Left lobe of liver (tissue), 2 donors: Measurements from ENCODE around the gene BATF. TPM values are rescaled to one million over a fixed set of nuclear protein-coding genes. Genes with fewer than 3 reads are reported as not detected.

ENCODE experiments used
- ATAC-seq: fragments of 200-7000 bp; cut with Tn5 transposase; one replicate; pipeline ENCODE4 v1.9.1; 2020; ENCODE audit warnings: mild to moderate bottlenecking, moderate library complexity
- DNase-seq: peaks from one replicate; pipeline ENCODE4 v3.0.0-alpha.2; 2020; ENCODE audit warnings: low spot score
- total RNA-seq: library from RNA; stranded (reverse); gene quantifications from one replicate; pipeline ENCODE4 v1.2.1, GENCODE V29; 2021
- donor health status: DM: no; HTN: no; CAD: no; lungs with moderate emphysema.
- donor health status: DM: no; HTN: yes; CAD: no.

BATF gene
- total RNA-seq, 1 donor from 2014 or later: 1.4 TPM

DNA sequence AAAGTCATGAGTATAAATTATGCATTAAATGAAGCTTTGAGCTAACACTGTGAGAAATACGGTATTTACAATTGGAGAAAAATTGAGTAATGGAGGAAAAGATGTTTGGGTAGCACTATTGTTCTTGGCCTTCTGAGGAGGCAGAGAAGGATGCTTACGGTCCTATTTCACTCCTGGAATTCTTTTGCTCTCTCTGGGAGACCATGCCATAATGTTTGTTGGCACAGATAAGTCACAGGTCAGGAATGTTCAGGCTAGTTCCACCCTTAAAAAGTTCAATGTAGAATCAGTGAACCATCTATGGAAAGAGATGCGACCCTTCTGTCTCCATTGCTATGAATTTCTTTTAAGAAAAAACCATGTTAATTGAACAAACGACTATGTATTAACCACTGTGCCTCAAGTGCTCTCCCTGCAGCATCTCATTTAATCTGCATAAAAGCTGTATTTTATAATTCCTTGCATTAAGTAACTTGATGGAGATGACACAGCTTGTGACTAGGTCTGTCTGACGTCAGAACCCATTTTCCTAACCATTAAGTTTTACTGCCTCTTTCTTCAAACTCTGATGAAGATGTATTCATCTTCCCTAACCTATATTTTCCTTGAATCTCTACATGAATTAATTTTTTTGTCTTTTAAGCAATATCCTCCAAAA, 9.5 kb downstream of the BATF start:
- ATAC-seq (no peak), DNase-seq (no peak)

DNA sequence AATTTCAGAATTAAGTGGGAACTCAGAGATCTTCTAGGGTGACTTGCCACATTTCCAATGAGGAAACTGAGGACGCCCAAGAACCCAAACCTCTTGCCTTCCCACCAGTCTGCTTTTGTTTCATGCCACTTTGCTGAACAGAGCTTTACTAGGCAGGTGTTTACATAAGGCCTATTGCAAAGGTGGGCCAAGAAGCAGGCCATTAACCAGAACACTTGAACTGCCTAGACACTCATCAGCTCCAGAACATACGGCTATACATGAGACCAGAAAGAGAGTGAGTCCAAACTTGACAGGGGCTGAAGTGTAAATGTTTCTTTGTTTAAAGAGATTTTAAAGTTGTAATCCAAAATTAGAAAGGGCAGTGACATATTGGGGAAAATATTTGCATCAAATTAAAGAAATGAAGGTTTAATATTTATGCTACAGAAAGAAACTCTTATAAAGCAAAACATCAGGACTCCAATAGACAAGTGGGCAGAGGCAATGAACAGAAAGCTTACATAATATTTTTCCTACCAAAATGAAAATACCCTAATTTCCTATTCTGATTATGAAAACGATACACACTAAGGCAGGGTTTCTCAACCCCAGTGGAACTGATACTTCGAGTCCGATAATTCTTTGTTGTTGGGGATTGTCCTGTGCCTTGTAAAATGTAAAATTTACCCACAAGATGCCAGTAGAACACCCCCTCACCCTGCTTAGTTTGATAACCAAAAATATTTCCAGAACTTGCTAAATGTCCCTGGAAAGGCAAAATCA, 11.7 kb downstream of the BATF start:
- DNase-seq: no peak
- no peak for ATAC-seq

DNA sequence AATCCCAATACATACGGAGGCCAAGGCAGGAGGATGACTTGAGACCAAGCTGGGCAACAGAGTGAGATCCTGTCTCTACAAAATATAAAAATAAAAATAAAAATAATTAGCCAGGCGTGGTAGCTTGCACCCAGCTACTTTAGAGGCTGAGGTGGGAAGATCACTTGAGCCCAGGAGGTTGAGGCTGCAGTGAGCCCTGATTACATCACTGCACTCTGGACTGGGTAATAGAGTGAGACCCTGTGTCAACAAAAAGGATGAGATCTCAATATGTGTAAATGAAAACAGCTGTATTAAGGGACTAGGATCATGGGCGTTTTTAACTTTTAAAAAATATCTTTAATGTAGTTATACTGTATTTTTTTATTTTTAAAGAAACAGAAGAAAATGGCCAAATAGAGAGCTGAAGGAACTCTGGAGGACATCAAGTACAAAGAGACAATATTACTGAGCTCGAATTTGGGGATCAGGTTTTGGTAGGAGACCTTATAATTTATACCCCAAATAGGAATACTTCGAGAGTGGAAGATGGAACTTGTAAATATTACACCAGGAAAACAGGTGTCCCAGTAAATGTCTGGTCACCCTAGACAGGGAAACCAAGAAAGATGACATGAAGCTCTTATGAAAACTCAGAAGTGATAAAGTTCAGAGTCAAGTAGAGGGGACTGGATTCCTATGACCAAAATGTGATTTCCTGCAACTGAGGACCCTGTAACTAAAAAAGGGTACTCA, 13.1 kb downstream of the BATF start:
- ATAC-seq (no peak), DNase-seq (no peak)

DNA sequence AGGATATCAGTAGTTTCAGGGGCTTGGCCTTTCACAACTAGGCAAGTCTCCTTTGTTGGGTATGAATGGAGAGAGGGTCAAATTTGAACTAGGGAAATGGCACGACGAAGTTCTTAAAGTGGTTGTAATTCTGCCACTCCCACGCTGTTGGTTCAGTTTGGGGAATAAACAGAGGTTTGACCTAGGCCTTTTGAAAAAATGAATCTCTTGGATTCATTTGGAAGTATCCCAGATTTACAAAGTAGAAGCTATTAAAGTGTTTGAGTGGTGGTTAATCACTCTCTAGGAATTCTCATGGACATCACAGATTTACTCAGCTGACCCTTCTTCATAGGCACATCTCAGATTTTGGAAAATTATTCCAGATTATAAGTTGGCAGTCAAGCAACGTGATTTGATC, 14.8 kb downstream of the BATF start:
- DNase-seq (no peak), ATAC-seq (no peak)

DNA sequence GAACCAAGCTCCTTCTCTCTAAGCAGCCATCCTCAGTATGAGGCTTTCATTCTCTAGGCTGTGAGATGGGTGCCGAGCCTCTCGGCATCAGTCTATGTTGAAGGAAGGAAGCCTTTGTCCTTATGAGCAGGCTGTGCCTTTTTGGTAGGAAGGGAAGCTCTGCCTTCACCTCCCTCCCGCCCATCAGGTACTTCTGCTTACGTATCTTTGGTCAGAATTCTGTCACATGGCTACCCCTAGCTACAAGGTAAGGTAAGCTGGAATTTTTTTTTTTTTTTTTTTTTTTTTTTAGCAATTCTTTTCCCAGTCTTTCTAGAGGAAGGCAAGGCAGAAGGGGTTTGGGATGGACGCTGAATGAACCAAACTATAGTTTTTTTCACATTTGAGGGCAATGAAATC, 16.9 kb downstream of the BATF start:
- ATAC-seq (no peak), DNase-seq (no peak)

DNA sequence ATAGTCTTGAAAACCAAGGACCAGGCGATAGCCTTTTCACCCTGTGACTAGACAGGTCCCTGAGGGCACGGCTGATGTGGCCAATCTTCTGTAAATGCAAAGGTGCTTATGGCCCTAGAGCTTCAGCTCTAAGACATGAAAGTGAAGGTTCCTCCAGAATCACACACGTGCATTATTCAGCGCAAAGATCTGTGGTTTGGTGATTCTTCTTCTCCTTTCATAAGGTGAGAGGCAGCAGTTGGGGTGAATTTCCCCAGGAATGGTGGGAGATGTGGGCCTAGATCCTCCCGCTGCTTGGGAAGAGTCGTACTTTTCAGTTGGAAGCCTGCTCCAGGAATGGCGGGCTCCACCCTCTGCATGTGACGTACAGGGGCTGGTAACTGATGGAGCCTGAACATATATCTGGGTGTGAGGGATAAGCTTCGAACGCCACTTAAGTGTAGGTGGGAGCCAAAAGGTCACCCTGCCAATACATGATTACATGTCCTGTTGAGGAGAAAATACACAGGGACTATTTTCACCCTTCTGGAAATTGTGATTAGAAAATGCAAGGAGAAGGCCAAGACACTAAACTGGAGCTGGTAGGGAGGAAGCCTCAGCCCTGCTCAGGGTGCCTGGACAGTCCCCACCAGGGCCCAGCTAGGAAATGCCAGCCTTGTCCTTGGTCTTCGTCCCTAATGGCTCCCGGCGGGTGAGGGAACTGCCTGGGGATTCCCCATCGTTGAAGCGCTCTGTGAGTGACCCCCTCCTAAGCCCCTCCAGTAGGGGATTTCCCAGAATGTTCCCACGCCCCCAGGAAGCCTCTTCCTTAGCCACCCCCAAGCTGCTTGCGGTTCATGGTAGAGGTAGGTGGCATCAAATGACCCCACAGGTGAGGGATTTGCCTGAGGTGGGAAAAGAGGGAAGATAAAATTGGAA, 17.6 kb downstream of the BATF start:
- DNase-seq: no peak
- ATAC-seq: no peak

DNA sequence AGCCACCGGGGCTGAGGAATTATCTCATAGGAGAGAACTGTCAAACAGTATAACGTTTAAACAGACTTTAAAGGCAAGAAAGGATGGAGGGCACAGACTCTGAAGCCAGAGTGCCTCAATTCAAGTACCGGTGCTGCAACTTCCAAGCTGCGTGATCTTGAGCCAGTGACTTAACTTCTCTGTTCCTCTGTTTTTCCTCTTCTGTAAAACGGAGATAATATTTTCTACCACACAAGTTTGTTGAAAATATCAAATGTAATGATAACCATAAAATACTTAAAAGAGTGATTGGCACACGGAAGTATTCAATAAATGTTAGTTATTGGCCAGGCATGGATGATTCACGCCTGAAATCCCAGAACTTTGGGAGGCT, 18.2 kb downstream of the BATF start:
- DNase-seq (no peak), ATAC-seq (no peak)

DNA sequence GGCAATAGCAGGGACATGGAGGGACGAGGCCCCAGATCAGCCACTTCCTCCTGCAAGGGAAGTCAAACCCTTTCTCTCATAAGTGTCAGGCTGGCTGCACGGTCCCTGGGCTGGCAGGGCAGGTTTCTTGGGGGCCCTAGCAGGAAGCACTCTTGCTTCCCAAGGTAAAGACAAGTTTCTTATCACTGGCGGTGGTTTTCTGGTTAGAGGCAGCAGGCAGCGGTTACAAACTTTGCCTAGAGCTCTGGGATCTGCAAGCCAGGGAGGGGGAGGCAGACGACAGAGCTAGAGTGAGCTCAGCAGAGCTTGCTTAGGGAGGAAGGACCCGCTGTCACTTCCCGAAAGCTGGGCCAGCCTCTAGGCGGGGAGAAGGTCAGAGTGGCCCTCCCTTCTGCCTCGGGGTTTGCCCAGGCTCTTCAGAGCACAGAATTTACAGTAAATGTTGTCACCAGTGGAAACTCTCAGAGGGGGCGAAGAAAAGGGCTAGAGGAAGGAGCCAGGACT, 20.4 kb downstream of the BATF start:
- no peak for DNase-seq

DNA sequence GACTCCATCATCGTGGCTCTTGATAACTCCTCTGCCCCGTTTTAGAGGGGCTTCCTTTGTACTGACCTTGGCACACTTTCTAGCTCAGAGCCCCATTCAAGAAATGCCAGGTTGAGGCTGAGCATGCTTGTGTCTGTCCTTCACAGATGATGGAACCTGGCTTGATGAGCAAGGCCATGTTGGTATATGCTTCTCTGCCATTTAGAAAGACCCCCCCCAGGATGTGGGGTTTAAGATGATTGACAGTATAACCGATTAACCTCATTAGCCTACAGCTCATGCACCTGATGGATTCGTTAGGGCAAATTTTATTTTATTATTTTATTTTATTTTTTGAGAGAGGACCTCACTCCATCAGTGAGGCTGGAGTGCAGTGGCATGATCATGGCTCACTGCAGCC, 21.0 kb downstream of the BATF start:
- no peak for DNase-seq
- no peak for ATAC-seq

More for the DNA sequence above, 20.4 kb downstream of the BATF start:
- peak; percentile 72 for ATAC-seq

DNA sequence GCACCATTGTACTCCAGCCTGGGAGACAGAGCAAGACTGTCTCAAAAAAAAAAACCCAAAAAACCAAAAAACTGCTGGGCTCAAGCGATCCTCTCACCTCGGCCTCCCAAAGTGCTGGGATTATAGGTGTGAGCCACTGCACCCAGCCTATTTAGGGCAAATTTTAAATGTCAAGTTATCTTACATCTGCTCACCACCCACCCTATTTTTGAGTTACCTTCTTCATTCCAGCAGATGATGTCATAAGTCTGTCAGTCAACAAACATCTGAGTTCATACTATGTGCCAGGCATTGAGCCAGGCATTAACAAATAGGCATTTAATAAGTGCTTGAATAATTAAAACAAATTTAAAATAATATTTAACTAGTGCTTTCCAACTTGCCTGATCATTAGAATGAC, 21.5 kb downstream of the BATF start:
- ATAC-seq (no peak), DNase-seq (no peak)

DNA sequence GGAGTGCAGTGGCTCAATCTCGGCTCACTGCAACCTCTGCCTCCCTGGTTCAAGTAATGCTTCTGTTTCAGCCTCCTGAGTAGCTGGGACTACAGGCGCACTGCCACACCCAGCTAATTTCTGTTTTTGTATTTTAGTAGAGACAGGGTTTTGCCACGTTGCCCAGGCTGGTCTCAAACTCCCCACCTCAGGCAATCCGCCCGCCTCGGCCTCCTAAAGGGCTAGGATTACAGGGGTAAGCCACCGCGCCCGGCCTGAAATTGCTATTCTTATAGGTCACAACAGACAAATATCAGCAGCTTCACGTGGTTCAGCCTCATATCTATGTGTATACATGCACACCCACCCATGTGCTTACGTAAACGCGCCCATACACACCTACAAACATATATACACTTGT, 23.6 kb downstream of the BATF start:
- DNase-seq (no peak), ATAC-seq (no peak)

DNA sequence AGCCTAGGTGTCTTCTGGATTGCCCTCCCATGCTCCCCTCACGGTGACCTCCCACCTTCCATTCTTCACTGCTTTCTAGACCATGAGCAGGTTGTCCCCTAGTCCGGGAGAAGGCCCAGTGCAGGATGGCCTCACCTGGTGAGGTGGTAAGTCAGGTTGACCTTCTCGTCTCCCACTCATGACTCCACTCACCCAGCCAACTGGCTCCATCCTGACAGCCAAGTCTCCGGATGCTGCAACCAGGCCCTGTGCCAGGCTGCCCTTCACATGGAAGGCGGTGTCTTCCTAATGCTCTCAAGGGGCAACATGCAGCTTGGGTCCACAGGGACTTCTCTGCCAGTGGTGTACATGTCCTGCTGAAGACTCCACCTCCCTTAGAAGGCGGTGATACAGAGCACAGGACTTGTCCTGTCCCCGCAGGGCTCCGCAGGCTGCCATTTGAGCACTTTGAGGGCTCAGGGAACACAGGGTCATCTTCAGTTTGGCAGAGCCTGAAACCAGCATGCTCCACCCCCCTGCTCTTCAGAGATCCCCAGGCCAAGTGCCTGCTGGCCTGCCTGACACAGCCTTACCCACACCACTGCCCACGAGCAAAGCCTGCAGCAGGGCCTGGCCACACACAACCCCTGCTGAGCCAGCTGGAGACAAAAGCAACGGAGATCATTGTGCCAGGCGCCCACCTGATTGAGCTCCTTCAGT, 25.4 kb downstream of the BATF start:
- DNase-seq: no peak
- ATAC-seq: peak; percentile 81

DNA sequence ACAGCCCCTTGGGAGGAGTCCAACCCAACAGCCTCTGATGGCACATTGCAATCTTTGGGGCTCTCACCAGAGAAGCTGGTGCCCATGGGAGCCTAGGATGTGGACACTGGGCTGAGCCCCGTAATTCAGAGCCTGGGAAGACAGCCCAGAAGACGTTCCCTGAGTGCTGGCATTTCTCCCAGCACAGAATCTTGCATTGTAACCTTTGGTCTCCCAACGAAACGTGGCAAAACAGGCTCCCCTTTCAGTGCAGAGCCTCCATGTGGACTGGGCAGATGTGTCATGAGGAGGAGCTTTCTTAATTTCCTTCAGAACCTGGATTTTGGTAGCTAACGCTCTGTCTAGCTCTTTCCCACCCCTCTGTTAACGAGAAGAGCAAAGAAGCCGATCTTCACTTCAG, 26.3 kb downstream of the BATF start:
- no peak for DNase-seq

DNA sequence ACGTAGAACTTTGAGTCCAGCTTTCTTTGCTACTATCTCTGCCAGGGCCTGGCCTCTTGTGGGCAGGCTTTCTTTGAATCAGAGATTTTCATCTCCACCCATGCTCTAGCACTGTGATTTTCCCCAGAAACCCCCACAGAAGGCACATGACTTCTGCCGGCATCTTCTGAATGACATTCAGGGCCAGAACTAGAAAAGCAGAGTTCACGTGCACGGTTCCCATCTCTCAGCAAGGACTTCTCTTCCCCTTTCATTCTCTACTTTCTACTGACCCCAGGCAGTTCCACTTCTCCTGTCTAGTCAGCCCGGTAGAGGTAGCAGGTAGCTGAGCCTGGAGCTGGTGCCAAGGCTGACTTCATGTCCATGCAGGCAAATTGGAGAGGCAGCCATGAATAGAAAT, 26.9 kb downstream of the BATF start:
- DNase-seq (no peak), ATAC-seq (no peak)

More for the DNA sequence above, 26.3 kb downstream of the BATF start:
- peak; percentile 62 for ATAC-seq

DNA sequence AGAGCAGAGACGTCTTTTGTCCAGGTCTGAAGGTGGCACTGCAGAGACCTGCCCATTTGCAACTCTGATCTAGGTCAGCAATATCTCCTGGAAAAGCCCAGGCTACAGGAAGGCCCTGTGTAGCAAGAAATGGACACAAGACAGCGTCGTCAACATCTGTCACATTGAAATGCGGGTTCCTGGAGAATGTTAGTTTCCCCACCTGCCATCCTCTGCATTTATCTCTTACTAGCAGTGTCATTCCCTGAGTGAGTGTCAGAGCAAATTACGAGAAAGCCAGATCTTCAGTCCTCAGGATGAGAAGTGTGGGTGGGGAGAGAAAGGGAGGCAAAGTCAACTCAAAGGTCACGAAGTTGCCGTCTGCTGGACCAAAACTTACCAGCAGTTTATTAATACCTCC, 28.8 kb downstream of the BATF start:
- ATAC-seq: no peak
- DNase-seq: no peak

DNA sequence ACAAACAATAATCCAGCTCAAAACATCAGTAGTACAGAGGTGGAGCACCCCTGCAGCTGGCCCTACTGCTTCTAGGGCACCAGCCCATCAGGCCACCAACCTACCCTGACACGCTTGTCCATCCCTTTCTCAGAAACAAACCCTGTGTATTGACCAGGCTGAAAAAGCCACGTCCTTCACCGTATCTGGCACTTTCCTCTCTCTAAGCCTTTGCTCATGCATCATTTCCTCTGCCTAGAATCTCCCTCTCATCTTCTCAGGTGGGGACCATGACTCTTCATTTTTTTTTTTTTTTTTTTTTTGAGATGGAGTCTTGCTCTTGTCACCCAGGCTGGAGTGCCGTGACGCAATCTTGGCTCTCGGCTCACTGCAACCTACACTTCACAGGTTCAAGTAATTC, 30.9 kb downstream of the BATF start:
- DNase-seq (no peak), ATAC-seq (no peak)

DNA sequence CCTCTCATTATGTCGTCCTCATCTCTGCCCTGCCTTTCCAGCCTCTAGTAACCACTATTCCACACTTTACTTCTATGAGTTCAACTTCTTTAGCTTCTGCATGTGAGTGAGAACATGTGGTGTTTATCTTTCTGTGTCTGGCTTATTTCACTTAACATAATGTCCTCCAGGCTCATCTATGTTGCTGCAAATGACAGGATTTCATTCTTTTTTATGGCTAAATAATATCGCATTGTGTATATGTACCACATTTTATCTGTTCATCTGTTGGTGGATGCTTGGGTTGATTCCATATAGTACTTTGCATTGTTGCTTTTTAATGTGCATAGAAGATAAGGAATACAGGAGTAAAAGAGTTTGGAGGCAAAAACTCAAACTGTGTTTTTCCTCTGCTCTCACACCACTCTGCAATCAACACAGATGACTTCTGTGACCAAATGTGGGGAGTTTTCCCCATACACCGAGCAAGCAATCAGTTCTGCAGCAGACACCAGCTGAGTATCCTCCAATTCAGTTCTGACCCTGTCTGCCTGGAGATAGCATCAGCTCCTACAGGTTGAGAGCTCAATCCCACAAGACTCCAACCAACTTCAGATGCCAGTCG, 31.6 kb downstream of the BATF start:
- DNase-seq (no peak), ATAC-seq (no peak)

DNA sequence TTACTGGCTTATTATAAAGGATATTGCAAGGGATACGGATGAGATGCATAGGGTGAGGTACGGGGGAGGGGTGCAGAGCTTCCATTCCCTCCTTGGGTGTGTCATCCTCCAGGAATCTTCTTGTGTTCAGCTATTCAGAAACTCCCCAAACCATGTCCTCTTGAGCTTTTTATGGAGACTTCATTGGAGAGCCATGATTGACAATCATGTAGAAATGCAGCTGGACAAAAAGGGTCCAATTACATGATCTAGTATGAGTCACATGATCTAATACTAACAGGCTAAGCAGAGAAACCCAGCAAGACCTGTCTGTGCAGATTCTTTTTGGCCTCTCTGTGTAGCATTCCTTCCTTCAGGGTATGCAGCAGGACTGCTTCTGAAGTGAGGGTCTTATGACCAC, 32.2 kb downstream of the BATF start:
- no peak for ATAC-seq
- no peak for DNase-seq

DNA sequence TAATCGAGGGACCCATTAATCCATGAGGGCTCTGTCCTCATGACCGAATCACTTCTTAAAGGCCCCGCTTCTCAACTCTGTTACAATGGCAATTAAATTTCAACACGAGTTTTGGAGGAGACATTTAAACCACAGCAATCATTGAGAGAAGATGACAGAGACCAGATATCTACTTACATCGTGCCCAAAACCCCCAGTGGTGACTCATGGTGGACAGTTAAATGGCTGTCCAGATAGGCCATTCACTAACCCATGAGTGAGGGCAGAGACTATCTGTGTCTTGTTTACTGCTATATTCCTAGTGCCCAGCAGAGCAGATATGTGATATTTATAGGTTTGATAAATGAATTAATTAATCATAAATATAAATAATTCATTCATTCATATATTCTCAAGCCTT, 36.2 kb downstream of the BATF start:
- ATAC-seq (no peak), DNase-seq (no peak)

DNA sequence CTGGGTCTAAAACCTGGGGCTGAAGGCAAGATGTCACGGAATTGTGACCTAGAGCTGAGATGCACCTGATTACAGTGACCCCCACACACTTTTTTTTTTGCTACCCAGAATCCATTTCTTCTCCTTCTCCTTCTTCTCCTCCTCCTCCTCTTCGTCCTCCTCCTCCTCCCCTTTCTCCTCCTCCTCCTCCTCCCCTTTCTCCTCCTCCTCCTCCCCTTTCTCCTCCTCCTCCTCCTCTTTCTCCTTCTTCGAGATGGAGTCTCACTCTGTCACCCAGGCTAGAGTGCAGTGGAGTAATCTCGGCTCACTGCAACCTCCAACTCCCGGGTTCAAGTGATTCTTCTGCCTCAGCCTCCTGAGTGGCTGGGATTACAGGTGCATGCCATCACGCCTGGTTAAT, 36.8 kb downstream of the BATF start:
- ATAC-seq: no peak
- no peak for DNase-seq
